HG03460 (cell line): ENCODE results near the gene GPS2.

Source experiments
- ATAC-seq: cut with Tn5 transposase; IDR thresholded peaks from one replicate; pipeline ENCODE4 v1.9.1; 2021; ENCODE audit not compliant: unreplicated experiment

Gene GPS2, protein sequence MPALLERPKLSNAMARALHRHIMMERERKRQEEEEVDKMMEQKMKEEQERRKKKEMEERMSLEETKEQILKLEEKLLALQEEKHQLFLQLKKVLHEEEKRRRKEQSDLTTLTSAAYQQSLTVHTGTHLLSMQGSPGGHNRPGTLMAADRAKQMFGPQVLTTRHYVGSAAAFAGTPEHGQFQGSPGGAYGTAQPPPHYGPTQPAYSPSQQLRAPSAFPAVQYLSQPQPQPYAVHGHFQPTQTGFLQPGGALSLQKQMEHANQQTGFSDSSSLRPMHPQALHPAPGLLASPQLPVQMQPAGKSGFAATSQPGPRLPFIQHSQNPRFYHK

DNA sequence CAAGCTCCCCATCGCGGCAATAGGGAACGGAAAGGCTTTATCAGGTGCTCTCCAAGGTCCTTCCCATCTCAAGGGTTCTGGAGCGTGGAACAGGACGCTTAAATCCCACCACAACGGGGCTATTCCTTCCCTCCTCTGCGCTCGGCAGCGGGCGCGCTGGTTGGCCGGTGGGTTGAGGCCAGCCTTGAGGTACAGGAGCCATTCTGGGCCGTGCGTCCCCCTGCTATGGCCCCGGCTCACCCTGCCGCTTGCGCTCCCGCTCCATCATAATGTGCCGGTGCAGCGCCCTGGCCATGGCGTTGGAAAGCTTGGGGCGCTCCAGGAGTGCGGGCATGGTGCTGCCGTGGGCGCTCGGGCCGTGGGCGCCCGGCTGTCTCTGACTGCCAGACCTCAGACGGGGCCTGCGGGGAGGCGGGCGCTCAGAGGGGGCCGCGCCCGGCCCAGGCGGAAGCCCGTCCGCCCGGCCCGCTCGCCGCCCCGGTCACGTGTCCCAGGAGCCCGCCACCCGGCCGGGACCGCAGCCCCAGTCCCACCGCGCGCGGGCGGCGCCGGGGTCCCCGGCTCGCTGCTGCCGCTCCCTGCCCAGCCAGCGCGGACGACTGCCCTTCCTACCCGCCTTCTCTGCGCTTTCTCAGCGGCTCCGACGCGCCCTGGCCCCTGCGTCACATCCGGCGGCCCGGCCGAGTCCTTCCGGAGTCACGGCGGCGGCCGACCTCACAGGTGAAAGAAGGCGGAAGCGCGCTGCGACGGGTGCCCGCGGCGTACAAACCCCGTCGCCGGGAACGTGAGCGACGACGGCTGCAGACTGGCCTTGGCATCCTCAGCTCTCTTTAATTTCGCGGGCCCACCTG is at the start of gene GPS2:
GPS2 (minus strand) TSS at position 642 of the 851 bp plus-strand sequence; CDS start at position 334, 308 bp downstream.
- ATAC-seq: peak; percentile 77

DNA sequence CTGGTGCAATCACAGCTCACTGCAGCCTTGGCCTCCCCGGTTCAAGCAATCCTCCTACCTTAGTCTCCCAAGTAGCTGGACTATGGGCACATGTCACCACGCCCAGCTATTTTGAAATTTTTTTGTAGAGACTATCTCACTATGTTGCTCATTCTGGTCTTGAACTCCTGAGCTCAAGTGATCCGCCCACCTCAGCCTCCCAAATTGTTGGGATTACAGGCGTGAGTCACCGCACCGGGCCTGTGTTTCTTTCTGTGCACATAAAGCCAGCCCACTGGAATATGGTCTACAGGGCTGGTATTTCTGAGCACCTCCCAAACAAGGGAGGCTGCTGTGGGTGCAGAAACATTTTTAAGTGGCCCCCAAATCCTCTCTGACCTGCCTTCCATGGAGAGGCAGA is 48.2 kb upstream of the GPS2 start:
- no peak for ATAC-seq

DNA sequence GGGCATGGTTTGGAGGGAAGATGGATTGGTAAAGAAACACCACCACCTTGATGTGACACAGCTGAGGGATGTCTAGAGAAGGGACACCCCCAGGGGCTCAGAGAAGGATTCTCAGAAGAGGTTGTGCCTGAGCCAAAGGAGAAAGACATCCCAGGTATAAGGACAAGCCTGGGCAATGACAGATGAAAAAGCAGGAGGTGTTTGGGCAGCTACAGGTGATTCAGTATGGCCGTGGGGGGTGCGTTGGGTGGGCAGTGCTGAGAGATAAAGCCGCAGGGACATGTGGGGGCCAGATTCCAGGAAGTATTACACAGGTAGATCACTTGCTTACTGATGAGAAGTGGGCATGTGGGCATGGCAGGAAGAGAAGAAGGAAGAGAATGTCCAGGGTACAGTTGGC is 46.7 kb upstream of the GPS2 start:
- ATAC-seq: no peak

DNA sequence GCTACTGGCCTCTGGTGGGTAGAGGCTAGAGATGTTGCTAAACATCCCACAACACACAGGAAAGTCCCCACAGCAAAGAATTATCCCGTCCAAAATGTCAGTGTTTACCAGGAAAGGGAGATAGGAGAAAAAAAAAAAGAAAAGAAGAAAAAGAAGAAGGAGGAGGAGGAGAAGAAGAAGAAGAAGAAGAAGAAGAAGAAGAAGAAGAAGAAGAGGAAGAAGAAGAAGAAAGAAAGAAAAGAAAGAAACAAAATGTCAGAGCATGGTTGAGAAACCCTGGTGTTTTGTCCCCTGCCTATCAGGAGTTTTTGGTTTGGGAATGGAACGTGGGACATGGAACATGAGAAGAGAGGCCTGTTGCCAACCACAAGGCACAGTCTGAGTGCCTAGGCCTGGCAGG is 42.2 kb upstream of the GPS2 start:
- ATAC-seq: no peak

DNA sequence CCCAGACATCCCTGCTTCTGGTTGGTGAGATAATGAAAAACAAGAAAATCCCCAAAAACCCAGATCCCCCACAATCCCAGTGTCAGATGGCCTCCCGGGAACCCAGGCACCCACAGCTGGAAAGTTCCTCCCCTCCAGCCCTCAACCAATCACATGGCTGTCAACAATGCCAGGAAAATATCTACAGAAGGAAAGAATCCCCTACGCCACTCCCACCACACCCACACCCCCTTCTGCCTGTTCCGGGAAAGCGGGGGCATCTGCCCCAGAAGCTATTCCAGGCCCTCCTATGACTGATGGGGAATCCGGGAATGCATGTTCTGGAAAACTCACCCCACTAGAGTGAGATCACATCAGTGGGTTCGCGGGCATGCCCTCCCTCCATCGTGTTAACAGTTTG is 41.6 kb upstream of the GPS2 start:
- ATAC-seq: no peak

DNA sequence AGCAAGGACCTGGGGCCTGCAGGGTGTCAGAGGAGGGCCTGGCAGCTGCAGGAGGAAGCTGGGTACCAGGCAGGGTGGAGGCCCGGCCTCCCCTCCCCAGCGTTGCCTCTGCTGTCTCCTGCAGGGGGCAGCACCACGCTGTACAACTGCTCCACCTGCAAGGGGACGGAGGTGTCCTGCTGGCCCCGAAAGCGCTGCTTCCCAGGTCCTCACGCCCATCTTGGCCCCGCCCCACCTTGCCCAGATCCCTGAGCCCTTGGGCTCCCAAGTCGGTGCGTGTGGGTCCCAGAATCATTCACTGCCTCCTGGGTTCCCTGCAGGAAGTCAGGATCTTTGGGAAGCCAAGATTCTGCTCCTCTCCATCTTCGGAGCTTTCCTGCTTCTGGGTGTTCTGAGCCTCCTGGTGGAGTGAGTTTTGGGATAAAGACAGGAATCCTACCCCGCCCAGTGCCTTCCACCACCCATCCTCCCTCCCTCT is 41.0 kb upstream of the GPS2 start:
- ATAC-seq: no peak

DNA sequence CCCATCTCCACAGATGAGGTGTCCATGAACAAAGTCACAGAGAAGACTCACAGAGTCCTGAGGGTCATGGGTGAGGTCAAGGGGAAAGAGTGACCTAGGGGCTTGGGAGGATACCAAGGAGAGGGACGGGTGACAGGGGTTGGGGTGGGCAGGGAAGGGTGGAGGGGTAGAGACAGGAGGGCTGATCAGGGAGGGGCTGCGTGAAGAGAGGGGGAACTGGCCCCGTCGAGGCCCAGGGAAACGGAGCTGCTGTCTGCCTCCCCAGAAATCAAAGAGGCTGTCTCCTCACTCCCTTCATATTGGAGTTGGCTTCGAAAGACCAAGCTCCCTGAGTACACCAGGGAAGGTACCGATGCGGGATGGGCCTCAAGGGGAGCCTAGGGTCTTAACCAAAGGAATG is 40.4 kb upstream of the GPS2 start:
- no peak for ATAC-seq

DNA sequence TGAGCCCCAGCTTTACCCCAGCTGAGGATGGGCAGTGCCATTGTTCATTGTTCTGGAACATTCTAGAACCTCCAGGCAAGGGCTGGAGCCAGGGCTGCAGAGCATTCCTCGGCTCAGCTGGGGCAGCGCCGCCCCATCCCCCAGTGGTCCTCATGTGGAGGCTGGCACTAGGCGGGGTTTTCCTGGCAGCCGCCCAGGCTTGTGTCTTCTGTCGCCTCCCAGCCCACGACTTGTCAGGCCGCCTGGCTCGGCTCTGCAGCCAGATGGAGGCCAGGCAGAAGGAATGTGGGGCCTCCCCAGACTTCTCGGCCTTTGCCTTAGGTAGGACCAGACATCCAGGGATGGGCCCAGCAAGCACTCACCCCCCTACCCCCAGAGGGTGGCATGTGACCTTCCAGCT is 39.9 kb upstream of the GPS2 start, which contains the start of gene TMEM95:
TMEM95 (plus strand) TSS at position 104 of the 400 bp plus-strand sequence; CDS start at position 153, 49 bp downstream.
- no peak for ATAC-seq

DNA sequence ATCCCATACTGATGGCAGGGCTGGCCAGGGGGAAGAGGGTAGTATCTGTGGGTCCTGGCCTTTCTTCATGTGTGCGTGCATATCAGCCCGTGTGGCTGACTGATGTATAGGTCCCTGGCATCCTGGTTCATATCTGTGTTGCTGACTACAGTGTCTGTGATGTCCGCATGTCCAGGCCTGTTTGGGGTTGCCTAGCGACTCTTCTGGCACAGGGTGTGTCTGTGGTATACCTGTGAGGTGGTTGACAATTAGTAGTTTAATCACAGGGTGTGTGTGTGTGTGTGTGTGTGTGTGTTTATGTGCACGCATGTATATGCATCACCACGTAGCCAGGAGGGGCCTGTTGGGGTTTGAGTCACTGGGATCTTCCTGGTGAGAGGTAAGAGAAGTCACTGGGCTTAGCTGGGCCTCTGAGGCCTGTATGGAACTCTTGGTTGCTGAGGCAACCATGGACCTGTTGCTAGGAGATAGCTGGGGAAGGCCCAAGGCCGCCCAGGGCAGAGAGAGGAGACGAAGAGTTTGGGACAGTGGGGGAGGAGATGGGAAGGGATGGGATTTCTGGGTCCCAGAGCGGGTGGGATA is 39.2 kb upstream of the GPS2 start:
- ATAC-seq: no peak

DNA sequence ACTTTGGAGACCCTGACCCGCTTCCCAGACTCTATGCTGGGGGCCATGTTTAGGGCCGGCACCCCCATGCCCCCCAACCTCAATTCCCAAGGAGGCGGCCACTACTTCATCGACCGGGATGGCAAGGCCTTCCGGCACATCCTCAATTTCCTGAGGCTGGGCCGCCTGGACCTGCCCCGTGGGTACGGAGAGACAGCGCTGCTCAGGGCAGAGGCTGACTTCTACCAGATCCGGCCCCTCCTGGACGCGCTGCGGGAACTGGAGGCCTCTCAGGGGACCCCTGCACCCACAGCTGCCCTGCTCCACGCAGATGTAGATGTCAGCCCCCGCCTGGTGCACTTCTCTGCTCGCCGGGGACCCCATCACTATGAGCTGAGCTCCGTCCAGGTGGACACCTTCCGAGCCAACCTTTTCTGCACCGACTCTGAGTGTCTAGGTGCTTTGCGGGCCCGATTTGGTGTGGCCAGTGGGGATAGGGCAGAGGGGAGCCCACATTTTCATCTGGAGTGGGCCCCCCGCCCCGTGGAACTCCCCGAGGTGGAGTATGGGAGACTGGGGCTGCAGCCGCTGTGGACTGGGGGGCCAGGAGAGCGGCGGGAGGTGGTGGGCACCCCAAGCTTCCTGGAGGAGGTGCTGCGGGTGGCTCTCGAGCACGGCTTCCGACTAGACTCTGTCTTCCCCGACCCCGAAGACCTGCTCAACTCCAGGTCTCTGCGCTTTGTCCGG is 37.9 kb upstream of the GPS2 start:
- no peak for ATAC-seq

DNA sequence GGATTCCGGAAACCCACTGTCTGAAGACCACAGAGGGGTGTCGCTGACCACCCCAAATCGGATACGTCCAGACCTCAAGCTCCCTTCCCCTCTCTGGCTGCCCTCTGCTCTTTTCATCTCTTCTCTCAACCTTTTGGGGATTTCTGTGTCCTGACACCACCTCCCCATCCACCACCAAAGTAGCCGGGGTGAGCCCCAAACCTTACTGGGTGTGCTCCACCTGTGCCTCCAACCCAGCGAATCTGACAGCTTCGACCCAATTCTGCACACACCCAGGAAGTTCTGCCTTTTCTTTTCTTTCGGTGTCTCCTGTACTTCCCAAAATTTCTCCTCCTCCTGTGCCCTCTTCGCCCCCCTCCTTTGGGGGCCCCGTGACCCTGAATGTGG is 37.3 kb upstream of the GPS2 start:
- no peak for ATAC-seq

DNA sequence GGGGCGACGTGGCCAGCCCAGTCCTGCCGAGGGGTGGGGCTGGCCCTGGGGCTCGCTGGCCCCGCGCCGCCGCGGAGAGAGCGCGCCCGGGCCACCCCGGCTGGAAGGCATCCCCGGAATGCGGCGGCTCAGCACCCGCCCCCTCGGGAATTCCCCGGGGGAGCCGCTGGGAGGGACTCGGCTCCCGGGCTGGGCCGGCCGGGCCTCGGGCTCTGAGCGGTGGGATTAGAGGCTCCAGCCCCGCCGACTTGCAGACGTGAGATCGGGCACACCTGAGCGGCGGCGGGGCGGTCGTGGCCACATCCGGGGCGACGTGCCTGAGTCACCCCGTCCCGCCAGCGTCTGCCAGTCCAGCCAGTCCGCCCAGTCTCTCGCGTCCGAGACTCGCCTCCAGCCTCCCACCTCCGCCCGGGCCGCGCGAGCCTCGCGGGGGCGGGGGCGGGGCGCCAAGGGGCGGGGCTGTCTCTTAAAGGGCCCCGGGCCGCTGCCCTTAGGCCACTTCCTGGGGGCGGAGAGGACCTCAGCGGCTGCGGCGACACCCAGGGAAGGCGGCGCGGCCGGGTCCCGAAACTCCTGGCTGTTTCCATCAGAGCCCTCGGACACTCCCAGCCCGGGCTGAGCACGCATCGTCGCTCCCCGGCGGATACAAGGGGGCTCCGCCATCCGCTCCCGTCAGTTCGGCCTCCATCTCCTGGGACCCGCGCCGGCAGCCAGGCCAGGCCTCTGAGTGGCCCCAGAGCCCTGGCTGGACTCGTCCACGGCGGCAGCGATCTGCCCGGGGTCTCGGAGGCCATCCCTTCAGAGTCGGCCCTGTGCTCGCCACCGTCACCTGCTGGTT is 36.7 kb upstream of the GPS2 start, which contains the start of gene KCTD11:
KCTD11 (plus strand) TSS at position 498 of the 838 bp plus-strand sequence.
- ATAC-seq: peak; percentile 50

DNA sequence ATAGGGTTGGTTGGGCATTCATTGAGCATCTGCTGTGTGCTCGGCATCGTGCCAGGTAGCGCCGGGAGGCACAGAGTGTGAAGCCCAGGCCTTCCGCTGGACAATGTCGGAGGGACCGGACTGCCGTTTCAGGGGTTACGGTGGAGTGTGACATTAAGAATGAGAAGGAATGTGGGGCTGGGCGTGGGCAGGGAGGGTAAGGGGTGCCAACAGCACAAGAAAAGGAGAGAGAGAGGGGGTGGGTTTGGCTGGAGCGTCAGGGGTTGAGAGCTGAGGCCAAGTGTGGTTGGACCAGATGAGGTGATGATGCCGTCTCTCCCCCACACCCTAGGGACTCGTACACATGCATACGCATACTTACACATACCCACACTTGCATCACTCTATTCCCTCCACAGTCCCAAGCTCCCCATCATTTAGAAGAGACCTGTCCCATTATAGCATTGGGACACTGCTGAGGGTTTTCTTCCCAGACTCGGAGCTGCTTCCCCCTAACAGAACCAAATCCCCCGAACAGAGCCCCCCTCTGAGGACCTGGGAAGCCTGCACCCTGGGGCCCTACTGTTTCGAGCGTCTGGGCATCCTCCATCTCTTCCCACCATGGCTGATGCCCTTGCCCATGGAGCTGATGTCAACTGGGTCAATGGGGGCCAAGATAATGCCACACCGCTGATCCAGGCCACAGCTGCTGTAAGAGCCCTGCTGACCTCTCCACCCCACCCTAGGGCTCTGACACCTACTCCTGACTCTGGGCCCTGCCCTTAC is 33.5 kb upstream of the GPS2 start:
- no peak for ATAC-seq

DNA sequence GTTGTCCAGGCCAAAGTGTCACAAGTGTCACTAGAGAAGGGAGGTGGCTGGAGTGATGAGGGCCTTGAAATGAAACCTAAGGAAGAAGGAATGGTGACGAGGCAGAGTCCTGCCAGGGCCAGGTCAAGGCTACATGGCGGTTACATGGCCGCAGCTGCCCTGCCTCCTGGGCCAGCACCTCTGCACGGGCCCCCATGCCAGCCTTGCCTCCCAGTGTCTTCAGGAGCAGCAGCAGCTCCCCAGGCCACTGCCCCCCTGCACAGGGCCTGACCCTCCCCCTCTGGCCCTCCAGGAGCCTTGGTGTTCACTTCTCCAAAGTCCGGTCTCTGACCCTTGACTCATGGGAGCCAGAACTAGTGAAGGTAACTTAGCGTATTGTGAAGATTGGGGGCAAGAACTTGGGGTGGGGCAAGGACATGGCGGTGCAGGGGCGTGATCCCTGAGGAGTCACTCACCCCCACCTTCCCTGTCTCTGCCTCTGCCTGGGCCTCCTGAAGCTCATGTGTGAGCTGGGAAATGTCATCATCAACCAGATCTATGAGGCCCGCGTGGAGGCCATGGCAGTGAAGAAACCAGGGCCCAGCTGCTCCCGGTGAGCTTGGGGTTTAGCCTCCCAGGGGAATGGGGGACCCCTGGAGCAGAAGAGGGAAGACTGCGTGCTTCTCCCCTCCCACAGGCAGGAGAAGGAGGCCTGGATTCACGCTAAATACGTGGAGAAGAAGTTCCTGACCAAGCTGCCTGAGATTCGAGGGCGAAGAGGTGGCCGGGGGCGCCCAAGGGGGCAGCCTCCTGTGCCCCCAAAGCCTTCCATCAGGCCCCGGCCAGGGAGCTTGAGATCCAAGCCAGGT is 32.7 kb upstream of the GPS2 start:
- ATAC-seq: no peak

DNA sequence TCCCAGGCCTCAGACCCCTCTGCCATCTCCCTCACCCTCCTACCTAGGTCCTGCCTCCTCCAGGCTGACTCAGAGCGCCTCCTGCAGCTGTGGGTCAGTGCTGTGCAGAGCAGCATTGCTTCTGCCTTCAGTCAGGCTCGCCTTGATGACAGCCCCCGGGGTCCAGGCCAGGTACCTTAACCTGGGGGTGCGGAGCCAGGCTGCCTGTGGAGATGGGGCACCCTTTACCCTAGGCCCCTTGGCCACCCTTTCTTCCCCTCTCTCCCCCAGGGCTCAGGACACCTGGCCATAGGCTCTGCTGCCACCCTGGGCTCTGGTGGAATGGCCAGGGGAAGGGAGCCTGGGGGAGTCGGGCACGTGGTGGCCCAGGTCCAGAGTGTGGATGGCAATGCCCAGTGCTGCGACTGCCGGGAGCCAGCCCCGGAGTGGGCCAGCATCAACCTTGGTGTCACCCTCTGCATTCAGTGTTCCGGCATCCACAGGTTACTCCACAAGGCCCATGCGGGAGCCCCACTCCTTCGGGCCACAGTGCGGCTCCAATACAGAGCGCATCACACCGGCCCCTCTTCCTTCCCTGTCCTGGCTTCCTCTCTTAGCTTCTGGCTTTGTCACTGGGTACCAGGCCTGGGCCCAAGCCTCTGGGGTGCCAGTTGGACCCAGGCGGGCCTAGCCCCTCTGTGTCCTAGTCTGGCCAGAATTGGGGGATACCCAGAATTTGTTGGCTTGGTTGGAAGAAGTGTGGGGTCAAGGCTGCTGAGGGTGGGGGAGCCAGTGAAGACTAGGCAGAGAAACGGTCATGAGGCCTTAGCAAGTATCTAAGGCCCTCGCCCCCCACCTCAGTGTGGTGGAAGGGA is 31.8 kb upstream of the GPS2 start:
- no peak for ATAC-seq

DNA sequence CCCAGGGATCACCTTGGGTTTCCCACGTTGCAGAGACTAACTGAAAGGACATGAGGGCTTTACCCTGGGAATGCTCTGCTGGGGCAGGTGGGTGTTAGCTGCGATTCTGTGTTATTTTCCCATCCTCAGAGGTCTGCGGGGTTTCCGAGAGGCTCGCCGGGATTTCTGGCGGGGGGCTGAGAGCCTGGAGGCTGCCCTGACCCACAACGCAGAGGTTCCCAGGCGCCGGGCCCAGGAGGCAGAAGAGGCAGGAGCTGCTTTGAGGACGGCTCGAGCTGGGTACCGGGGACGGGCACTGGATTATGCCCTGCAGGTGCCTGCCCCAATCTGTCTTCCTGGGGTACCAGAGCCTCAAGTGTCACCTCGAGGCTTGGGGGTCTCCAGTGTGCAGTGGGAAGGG is 28.1 kb upstream of the GPS2 start:
- no peak for ATAC-seq

DNA sequence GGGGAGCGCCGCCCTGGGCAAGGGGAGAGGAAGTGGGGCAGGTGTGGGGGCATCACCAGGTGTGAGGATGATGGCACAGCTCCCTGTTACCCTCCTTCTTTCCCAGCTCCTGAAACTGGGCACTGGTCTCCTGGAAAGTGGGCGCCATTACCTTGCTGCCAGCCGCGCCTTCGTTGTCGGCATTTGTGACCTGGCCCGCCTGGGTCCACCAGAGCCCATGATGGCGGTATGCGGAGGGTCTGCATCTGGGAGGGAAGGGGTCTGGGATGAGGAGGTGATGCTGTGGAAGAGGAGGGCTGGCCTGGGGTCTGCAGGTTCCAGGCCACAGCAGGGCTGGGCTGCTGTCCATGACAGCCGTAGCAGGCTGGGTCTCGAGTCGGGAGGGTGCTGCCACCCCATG is 26.7 kb upstream of the GPS2 start:
- ATAC-seq: no peak

DNA sequence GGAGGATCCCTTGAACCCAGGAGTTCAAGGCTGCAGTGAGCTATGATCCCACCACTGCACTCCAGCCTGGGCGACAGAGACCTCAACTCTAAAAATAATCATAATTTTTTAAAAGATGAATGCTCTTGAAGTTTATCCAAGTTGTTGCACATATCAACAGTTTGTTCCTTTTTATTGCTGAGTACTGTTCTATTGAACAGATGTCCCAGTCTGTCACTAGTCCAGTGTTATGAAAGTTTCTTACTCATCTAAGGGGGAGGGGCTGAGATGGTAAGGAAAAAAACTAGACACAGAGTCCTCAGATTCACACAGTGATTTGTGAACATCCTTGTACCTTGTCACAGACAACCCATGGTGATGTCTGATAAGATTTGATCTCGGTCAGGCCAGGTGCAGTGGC is 25.0 kb upstream of the GPS2 start:
- no peak for ATAC-seq
